Thoracic aorta (tissue), 2 donors: ENCODE data around the gene CABLES2. TPM values are rescaled to one million over a fixed set of nuclear protein-coding genes. Genes with fewer than 3 reads are reported as not detected.

Source experiments
- ATAC-seq: fragments of 150-250 bp; one replicate; pipeline ENCODE4 v1.8.0; 2017; ENCODE audit warnings: low read depth; ENCODE audit not compliant: insufficient number of reproducible peaks, low FRiP score
- DNase-seq: peaks from one replicate; pipeline ENCODE4 v3.0.0-alpha.2; 2020; ENCODE audit warnings: low spot score
- H3K27ac ChIP-seq, 2 donors: fragments of 200-600 bp; sonication (generic); 1 replicate in 1 of 2; 2 replicates in 1 of 2; pipeline ENCODE4 v1.5.1; 2016; ENCODE audit warnings: mild to moderate bottlenecking in 2 of 2, moderate library complexity in 2 of 2
- H3K27me3 ChIP-seq: fragments of 200-600 bp; sonication (generic); replicated peaks from 2 replicates; pipeline ENCODE4 v1.6.0; 2016; ENCODE audit warnings: mild to moderate bottlenecking; ENCODE audit not compliant: insufficient read depth
- H3K36me3 ChIP-seq: fragments of 200-600 bp; sonication (generic); one replicate; pipeline ENCODE4 v1.5.1; 2016
- H3K4me1 ChIP-seq, 2 donors: fragments of 200-600 bp; sonication (generic); 1 replicate in 1 of 2; 2 replicates in 1 of 2; pipeline versions ENCODE4 v1.5.1 to v1.6.0; 2016; ENCODE audit warnings: low read depth in 2 of 2, mild to moderate bottlenecking in 1 of 2; ENCODE audit not compliant: control insufficient read depth in 1 of 2
- H3K4me3 ChIP-seq: fragments of 200-600 bp; sonication (generic); 2 replicates; pipeline ENCODE4 v1.5.1; 2016; ENCODE audit warnings: mild to moderate bottlenecking
- H3K9me3 ChIP-seq: fragments of 200-600 bp; sonication (generic); 2 replicates; pipeline ENCODE4 v1.5.1; 2016
- total RNA-seq, 2 donors: library from RNA; depleted of rRNA; stranded (reverse); fragments of >200 nt; gene quantifications; one replicate each; pipeline versions ENCODE4 v1.1.0 to v1.2.3, GENCODE V29; 2016
- TF ChIP-seq, protein P1 (sequence below): fragments of 200-600 bp; sonication (generic); IDR thresholded peaks from one replicate; pipeline ENCODE4 v1.5.1; 2019; ENCODE audit warnings: antibody characterized with exemption

CABLES2 gene
- total RNA-seq, 2 donors from 2014 or later, result 2.1 to 9.2 TPM

DNA sequence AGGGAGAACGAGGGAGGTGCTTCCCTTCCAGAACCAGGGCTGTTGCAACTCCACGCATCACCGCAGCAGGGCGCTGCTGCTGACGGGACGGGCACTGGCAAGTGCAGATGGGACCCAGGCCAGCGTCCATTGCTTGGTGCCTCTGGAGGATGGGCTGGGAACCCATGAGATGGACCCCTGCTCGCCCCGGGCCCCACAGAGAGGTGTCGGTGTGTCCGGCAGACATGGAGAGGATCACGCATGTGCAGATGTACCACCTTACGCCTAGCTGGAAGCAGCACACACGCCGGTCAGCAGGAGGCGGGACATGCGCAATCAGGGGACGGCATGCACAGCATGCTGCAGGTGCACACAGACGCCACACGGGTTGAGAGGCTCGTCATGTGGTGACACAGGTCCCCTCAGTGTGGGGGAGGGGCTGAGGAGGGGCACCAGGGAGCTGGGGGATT lies 5.7 kb downstream of the CABLES2 start:
- ATAC-seq (no peak), DNase-seq (no peak)
- Histone ChIP-seq H3K4me1 (peaks cover 10 to 15% of the 10 kb centered on the region in 2 donors), H3K27me3 (no peaks in the 10 kb centered on the region), H3K4me3 (no peak overlapping the region), H3K9me3 (no peaks in the 10 kb centered on the region), H3K36me3 (no peaks in the 10 kb centered on the region), H3K27ac (no peak overlapping the region)
- TF ChIP-seq, protein P1, sequence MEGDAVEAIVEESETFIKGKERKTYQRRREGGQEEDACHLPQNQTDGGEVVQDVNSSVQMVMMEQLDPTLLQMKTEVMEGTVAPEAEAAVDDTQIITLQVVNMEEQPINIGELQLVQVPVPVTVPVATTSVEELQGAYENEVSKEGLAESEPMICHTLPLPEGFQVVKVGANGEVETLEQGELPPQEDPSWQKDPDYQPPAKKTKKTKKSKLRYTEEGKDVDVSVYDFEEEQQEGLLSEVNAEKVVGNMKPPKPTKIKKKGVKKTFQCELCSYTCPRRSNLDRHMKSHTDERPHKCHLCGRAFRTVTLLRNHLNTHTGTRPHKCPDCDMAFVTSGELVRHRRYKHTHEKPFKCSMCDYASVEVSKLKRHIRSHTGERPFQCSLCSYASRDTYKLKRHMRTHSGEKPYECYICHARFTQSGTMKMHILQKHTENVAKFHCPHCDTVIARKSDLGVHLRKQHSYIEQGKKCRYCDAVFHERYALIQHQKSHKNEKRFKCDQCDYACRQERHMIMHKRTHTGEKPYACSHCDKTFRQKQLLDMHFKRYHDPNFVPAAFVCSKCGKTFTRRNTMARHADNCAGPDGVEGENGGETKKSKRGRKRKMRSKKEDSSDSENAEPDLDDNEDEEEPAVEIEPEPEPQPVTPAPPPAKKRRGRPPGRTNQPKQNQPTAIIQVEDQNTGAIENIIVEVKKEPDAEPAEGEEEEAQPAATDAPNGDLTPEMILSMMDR, result no peak

DNA sequence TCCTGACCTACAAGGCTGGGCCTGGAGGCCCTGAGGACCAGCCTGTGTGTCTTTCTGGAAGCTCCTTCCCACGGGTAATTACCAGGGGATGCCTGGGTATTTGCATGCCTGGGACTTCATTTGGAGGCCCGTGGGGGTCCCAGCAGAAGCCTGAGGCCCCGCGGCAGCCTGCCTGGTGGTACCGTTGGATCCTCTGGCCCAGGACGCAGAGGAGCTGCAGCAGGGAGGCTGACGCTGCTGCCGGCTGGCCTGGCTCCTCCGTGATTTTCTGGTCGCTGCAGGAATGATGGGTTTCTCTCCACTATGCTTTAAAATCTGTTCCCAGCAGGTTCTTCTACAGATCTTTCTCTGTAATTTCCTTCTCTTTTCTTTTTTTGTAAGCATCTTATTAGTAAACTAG lies 6.5 kb downstream of the CABLES2 start:
- TF ChIP-seq, protein P1, result no peak
- DNase-seq (no peak), ATAC-seq (no peak)
- no peaks in the 10 kb centered on the region for H3K9me3 ChIP-seq
- no peaks in the 10 kb centered on the region for H3K36me3 ChIP-seq
- H3K27me3 ChIP-seq, result no peaks in the 10 kb centered on the region
- no peak overlapping the region for H3K4me3 ChIP-seq
- H3K27ac ChIP-seq, result no peak overlapping the region
- peaks cover 2 to 7% of the 10 kb centered on the region in 2 donors for H3K4me1 ChIP-seq

DNA sequence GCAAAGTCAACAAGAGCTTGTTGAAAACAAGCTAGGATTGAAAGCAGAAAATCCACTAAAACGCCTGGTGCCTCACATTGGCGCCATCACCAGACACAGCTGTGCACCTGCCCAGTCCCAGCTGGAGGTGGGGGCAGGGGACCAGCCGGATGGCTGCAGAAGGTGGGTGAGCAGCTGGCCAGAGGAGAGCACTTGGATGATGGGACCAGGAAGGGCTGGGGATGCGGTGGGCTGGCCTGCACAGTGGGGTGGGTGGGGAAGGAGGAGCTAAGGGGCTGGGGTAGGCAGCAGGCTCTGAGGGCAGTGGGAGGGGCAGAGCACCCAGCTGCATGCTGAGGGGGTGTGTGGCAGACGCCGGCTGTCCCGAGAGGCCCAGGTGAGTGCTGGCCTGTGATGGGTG lies 7.1 kb downstream of the CABLES2 start:
- H3K36me3 ChIP-seq, result no peaks in the 10 kb centered on the region
- peaks cover 0 to 2% of the 10 kb centered on the region in 2 donors for H3K4me1 ChIP-seq
- H3K27me3 ChIP-seq, result no peaks in the 10 kb centered on the region
- no peak for DNase-seq
- no peak overlapping the region for H3K4me3 ChIP-seq
- TF ChIP-seq, protein P1, result no peak
- no peak for ATAC-seq
- no peak overlapping the region for H3K27ac ChIP-seq
- no peaks in the 10 kb centered on the region for H3K9me3 ChIP-seq

DNA sequence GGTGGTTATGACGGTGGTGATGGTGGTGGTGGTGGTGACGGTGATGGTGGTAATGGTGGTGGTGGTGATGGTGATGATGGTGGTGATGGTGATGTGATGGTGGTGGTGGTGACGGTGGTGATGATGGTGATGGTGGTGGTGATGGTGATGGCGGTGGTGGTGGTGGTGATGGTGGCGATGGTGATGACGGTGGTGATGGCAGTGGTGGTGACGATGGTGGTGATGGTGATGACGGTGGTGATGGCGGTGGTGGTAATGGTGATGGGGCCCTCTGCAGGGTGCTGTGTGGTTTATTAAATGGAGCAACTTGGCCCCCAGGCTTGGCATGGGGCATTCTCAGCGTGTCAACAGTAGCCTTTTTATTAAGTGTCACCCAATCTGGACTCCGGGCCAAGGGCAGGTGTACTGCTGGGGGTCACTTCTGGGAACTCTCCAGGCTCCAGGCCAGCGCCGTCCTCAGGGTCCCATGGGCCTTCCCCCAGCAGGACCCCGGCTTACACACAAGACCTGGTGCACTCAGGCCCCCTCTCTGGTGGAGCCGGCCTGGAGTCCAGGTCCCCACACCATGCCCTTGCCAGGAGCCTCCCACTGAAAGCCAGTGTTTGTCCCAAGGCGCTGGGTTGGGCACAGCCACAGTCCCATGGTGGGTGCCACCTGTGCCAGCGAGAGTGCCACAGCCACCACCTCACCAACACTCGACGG lies 8.8 kb downstream of the CABLES2 start:
- TF ChIP-seq, protein P1, result no peak
- no peaks in the 10 kb centered on the region for H3K27me3 ChIP-seq
- no peak overlapping the region for H3K27ac ChIP-seq
- no peaks in the 10 kb centered on the region for H3K36me3 ChIP-seq
- no peak for ATAC-seq
- H3K9me3 ChIP-seq, result no peaks in the 10 kb centered on the region
- H3K4me3 ChIP-seq, result no peak overlapping the region
- DNase-seq, result no peak
- no peaks in the 10 kb centered on the region for H3K4me1 ChIP-seq

DNA sequence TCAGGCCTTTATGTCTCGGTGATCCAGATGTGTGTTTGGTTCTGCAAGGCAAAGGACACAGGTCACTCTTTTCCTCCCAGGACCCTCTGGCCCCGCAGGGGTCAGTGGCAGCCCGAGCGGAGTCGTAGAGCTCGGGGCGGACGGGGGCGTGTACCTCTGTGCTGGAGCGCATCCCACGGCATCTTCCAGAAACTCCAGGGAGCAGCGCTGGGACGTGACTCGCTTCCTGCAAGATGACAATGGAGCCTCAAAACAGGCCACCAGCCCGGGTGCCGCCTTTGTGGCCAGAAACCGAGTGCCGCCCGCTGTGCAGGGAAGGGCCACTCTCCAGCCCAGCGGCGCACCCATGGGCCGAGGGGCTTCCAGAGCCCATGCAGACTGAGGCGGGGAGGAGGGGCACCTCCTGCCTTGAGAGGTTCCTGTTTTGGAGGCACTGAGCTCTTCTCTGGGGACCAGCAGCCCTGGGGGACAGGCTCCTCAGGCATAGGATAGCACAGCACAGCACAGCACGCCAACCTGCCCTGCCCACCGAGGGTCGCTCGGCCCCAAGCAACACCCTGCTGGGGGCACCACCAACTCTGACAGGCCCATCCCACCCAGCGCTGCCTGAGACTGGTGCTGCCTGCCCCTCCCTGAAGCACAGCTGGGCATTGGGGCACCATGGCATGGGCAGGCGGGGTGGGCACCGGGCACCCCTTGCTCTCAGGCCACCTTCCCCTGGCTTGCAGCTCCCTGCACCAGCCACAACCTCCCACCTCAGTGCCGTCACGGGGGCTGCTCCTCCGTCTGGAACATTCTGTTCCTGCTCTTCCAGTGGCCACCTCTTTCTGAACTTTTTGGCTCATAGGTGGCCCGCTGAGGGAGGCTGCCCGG lies 10.5 kb downstream of the CABLES2 start:
- no peak for DNase-seq
- no peak overlapping the region for H3K4me3 ChIP-seq
- ATAC-seq, result no peak
- H3K4me1 ChIP-seq, result no peaks in the 10 kb centered on the region
- H3K9me3 ChIP-seq, result no peaks in the 10 kb centered on the region
- H3K27me3 ChIP-seq, result no peaks in the 10 kb centered on the region
- no peak overlapping the region for H3K27ac ChIP-seq
- peaks cover 4% of the 10 kb centered on the region for H3K36me3 ChIP-seq
- TF ChIP-seq, protein P1, result no peak
